Caki2 (cell line): Measurements from ENCODE around the gene VWA2. TPM values are rescaled to one million over a fixed set of nuclear protein-coding genes. Genes with fewer than 3 reads are reported as not detected.

ENCODE experiments used
- DNase-seq: peaks from one replicate; pipeline ENCODE4 v3.0.0-alpha.2; 2015; ENCODE audit warnings: low read depth
- in situ Hi-C: cut with HindIII; loops from 2 replicates; pipeline ENCODE4 v1.10.0; 2016; ENCODE audit warnings: low sequenced_read_pairs, low pct_unique_long_range_greater_than_20kb, mixed read lengths
- total RNA-seq: library from RNA; depleted of rRNA; stranded (reverse); fragments of >200 nt; shearing (Covaris generic); gene quantifications from 2 replicates; pipeline ENCODE4 v1.2.3, GENCODE V29; 2014; ENCODE audit warnings: low replicate concordance; rRNA removed

VWA2 gene, protein sequence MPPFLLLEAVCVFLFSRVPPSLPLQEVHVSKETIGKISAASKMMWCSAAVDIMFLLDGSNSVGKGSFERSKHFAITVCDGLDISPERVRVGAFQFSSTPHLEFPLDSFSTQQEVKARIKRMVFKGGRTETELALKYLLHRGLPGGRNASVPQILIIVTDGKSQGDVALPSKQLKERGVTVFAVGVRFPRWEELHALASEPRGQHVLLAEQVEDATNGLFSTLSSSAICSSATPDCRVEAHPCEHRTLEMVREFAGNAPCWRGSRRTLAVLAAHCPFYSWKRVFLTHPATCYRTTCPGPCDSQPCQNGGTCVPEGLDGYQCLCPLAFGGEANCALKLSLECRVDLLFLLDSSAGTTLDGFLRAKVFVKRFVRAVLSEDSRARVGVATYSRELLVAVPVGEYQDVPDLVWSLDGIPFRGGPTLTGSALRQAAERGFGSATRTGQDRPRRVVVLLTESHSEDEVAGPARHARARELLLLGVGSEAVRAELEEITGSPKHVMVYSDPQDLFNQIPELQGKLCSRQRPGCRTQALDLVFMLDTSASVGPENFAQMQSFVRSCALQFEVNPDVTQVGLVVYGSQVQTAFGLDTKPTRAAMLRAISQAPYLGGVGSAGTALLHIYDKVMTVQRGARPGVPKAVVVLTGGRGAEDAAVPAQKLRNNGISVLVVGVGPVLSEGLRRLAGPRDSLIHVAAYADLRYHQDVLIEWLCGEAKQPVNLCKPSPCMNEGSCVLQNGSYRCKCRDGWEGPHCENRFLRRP
- not detected in 2 replicates for total RNA-seq

DNA sequence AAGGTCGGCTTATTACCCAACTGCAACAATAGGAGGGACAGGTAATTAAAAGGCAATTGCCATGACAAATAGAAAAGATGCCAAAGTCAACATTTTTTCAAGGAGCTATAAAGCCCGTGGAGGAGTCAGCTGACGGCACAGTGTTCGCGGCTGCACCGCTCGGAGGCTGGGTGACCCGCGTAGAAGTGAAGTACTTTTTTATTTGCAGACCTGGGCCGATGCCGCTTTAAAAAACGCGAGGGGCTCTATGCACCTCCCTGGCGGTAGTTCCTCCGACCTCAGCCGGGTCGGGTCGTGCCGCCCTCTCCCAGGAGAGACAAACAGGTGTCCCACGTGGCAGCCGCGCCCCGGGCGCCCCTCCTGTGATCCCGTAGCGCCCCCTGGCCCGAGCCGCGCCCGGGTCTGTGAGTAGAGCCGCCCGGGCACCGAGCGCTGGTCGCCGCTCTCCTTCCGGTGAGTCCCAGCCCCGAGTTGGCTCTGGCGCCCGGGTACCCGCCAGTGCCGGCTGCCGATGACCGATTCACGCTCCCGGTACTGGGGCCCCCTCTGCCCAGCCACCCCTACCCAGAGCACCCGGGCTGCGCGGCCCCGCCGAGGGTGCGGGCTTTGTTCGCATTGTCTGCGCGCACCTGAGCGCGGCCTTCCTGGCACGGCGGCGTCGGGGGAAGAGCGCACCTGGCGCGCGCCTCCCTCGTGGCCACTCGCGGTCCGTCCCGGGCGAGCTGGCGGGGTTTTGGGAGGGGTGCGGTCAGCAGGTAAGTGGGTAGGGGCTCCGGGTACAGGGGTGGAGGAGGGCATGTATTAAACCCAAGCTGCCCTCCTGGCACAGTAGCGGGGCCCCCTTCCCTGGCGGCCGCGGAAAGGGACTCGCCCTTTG lies at the start of gene VWA2:
VWA2 (plus strand) TSS at position 138 of the 877 bp plus-strand sequence. CDS start 9,460 bp downstream, outside the sequence.
- in situ Hi-C loops: no loop called here

DNA sequence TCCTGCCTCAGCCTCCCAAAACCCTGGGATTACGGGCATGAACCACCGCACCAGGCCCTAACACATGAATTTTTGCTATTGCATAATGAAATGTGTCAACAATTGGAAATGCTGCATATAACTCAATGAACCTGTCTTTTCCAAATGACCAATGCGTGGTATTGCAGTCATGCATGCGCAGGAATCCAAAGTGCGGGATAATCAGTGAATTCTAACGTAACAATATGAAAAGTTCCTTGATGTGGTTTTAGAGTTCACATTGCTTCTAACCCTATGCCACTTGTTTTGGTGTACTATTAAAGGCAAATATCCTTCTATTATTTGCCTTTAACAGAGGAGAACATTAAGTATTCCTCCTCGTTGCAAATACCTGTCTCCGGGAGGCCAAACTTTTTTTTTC lies 49.4 kb upstream of the VWA2 start:
- DNase-seq: no peak
- in situ Hi-C loops: no loop called here

More for the DNA sequence above, at the start of gene VWA2:
- no peak for DNase-seq

DNA sequence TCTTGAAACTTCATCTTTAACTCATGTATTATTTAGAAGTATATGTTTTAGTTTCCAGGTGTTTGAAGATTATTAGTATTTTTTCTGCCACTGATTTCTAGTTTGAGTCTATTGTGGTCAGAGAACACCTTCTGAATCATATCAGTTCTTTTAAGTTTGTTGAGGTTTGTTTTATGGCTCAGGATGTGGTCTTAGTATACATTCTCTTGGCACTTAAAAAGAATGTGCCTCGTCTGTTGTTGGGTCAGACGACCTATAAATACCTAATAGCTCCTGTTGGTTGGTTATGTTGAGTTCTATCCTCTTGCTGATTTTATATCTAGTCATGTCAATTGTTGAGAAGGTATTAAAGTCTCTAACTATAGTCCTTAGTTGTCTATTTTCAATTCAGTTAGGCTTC lies 44.0 kb upstream of the VWA2 start:
- in situ Hi-C loops: no loop called here
- DNase-seq: no peak

DNA sequence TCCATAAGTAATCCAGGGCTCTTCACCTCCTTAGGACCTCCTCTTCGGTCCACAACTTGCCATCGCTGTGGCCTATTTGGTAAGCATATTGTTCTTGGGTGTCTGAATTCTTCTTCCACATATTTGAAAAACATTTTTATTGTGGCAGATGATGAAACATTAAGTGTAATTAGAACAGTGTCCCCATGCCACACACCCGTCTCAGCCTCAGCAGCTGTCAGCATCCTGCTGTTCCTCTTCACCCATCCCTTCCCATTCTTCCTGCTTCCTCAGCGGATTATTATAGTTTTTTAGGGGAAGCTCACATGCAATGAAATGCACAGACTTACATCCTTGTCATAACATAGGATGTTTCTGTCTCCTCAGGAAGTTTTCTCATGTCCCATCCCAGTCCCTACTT lies 39.8 kb upstream of the VWA2 start:
- in situ Hi-C loops: no loop called here
- no peak for DNase-seq

DNA sequence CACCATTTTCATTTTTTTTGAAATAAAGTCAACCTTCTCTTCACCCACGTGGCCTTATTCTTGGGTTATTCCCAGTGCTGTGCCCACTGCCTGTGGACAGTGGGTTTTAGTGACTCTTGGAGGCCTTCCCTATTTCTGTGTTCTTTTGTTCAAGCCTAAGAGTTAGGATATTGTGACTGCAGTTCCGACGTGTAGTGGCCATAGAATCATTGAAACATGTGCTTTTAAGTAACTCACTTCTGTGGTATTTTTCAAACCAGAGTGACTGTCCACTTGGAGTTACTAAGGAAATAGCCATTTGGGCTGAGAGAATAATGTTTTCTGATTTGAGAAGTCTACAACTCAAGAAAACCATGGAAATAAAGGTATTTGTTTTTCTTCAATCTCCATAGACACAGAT lies 36.2 kb upstream of the VWA2 start:
- DNase-seq: no peak
- in situ Hi-C loops: no loop called here

DNA sequence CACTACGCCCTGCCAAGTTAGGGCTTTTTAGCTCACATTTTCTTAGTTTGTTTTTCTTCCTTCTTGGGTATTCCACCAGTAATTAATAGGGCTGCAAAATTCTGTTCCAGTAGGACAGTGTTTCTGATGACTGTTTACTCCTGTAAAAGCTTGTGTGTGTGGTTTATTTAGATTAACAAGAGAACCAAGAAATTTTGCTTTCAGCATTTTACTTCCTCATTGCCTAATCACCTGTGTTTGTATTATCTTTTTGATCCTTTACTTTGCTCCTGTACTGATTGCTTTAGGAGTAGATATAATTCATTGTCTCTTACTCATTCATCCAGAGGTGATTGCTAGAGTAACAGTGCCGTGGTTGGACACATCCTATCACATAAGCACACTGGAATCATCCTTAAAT lies 32.2 kb upstream of the VWA2 start:
- in situ Hi-C loops: no loop called here
- DNase-seq: no peak

DNA sequence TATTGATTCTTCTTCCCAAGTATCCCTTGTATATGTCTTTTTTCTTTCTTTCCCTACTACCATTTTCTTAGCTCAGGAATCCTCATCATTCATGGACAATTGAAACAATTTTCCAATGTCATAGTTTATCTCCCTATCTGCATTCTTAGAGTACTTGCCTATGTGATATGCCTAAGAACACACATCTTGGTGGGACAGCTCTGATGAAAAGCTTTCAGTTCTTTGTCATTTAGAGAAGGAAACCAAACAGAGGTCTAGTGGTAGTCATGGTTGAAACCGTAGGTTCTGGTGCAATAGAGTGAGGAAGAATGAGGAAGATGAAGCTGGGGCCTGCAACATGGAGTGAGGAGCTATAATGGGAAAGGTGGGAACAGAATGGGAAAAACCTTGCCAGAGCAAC lies 31.7 kb upstream of the VWA2 start:
- DNase-seq: no peak
- in situ Hi-C loops: no loop called here

DNA sequence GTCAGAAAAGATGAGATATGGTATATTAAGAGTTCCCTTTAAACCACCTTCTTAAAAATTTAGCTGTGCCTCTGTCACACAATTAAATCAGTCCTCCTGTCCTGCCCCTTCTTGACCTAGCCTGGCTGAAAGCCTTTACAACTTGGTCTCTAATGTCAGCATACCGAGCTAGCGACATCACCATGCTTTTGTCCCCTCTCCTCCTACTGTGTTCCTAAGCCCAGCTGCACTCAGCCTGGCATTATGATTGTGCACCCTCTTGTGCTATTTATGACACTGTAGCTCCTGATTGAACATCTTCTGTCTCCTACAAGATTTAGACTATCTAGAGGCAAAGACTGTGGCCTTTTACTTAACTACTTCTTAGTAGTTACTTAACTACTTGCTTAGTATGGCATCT lies 30.7 kb upstream of the VWA2 start:
- no peak for DNase-seq
- in situ Hi-C loops: no loop called here

DNA sequence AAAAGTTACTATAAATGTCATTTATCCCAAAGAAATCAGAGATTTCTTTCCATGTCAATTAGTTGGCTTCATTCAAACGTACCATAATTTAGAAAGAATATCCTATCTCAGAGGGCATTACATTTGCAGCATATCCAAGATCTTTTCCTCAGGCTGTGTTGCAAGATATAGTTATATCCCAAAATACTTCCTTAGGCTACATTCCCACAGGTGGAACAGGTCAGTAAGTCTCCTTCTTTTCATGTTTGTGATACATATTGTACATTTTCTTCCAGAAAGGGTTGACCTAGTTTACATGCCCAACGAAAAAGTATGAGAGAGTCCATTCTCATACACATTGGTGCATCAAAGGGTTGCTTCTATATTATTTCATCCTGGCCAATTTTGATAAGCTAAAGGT lies 26.9 kb upstream of the VWA2 start:
- DNase-seq: no peak
- in situ Hi-C loops: no loop called here

DNA sequence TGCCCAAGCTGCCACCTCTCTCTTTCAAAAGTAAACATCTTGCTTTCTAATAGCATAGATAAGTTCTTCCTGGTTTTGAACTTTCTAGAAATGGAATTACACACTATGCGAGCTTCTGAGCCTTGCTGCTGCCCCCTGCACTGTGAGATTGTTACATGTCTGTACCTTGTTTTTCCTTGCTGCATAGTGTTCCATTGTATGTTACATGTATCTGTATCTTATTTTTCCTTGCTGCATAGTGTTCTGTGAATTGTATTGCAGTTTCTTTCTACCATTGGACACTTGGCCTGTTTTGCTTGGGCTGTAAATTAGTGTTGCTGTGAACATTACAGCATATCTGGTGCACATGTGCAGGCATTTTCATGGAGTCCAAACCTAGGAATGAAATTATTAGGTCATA lies 24.0 kb upstream of the VWA2 start:
- in situ Hi-C loops: no loop called here
- no peak for DNase-seq

DNA sequence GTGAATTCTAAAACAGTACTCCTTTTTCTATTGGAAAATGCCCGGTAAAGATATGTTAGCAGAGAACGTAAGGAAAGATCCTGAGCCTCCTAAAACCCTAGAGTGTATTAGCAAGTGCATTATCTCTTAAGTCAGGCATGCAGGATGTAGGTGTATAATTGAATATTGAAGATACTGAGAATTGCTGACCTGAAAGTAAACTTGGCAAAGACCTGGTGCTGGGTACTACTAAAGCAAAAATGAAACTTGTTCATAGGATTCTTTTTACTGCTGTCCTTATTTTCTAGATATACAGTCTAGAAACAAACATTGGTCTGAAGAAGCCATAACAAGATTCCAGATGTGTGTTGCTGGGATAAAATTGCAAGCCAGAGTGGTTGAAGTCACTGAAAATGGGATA lies 18.8 kb upstream of the VWA2 start:
- DNase-seq: no peak
- in situ Hi-C loops: no loop called here

DNA sequence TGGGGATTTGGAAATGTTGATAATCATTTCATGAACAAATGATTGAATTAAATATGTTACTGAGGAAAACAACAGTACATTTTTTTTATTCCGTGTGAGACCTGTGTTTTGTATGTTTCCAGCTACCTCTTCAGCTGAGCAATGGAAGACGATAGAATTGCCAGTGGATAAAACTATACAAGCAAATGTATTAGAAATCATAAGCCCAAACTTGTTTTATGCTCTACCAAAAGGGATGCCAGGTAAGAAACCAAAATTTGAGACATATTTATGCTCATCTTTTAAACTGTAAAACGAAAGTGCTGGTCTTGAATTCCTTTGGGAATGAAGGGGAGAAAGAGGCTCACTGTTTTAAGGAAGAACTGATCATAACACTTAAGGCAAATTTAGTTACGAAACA lies 17.8 kb upstream of the VWA2 start:
- DNase-seq: no peak
- in situ Hi-C loops: no loop called here

DNA sequence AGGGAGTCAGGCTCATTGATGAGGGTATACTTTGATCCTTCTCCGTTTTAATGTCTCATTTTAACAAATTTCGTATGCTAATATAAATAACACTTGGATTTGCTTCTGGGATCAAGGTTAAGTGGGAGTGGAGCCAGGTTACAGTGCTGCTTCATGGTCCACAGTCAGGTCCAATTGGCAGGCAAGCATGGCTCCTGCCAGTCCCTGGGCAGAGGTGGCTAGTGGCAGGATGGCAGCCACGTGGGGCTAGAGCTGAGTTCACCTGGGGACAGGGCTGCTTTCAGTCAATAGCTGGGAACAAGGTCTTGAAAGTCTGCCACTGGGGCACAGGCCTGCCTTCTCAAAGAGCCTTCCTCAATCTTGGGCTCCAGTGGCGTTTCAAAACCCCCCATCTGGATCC lies 16.0 kb upstream of the VWA2 start:
- in situ Hi-C loops: no loop called here
- no peak for DNase-seq

DNA sequence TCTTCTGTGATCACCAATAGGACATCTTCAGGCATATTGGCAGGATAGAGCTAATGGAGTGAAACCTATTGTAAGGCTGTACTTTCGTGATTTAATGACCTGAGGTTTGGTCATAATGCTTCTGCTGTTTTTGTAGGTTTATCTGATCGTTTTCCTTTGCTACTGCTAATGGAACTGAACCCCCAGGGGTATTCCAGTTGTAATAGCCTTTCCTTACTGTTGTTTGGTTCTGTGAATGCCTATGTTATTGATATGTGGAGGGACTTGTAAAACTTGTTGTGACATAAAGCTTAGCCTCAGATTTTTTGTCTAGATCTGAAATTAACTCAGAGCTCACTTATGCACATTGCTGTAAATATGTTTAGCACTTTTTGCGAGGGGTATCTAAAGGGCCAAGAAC lies 10.9 kb upstream of the VWA2 start:
- in situ Hi-C loops: no loop called here
- DNase-seq: no peak

DNA sequence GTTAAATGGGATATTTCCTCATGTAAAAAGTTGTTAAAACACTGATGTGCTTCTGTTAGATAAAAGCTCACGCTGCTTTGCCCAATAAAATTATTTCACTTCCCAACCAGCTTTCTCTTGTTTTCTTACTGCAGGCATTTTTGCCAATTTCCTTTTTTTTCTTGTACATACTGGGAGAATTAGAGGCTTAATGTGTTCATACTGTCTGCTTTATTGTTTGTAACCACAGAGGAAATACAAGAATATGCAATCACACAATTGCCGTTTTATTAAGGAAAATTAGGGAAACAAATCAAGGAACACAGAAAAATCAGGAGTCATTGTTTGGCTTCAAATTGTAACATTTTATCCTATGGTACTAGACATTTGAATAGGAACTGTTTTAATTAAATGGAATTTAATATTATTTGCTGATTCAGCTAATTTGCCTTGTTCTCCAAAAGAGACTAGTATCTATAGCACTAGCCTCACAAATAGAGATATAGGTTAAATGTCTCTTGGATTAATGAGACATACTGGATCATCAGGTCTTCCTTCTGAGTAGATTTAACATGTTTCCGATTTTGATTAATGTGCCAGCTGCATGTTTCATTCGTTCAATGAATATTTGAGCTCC lies 6.4 kb upstream of the VWA2 start:
- DNase-seq: no peak
- in situ Hi-C loops: no loop called here

DNA sequence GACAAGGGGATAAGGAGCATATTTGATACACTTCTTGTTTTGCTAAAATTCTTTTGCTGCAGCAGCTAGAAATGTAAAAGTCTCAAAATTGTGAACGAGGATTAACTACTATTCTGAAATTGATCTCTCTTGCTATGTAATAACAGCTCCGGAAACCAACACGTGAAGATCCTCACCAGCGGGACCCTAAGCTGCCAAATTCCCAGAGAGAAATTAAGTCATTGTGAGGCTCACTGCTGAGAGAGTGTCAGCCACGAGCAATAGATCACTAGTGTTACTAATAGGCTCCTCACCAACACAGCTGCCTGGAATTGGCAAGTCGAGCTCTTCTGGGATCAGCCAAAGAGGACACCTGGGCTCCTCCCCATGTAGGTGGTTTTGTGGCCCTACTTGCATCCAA lies 5.6 kb upstream of the VWA2 start:
- no peak for DNase-seq
- in situ Hi-C loops: no loop called here

DNA sequence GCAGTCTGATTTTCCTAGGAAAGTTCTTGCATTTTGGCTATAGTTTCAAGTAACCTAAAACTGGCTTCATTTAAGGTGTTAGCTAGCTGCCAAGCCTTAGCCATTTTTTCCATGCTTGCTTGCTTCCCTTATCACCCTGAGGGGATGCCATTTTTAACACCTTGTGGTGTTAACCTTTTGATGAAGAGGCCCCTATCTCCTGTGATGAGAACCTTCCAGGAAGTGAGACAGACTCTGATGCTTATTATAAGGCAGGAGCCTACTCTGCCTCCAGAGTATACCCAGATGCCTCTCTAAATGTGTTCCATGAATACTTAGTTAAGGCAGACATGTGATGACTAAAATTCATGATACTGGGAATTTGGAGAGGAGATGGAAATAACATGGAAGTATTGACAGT lies 4.9 kb upstream of the VWA2 start:
- no peak for DNase-seq
- in situ Hi-C loops: no loop called here

DNA sequence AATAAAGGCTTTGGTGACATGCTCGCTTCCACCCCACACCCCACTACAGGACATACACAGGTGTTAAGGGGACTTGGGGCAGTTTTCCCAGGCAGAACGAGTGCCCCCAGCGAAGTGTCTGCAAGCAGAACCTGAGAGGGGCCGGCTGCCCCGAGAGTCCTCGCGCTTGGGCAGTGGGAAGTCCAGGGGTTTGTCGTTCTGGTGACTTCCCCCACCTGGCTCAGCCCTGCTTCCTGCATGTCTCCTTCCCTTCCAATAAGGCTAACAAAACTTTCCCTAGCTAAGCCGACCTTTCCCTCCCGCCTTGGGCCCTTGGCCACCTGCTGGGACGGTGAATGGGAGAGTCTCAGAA lies 916 bp downstream of the VWA2 start:
- in situ Hi-C loops: no loop called here
- DNase-seq: no peak

DNA sequence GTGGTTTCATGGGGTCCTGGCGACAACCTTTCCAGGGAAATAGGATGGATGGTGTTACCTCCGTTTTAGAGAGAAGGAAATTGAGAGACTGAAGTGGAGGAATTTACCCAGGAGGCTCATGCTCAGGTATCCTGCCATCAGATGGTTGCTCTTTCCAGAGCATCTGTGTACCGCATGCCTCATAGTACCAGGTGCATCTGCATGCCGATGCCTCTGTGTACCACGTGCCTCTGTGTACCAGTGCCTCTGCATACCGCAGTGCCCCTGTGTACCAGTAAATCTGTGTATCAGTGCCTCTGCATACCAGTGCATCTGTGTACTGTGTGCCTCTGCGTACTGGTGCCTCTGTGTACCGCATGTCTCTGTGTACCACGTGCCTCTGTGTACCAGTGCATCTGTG lies 3.2 kb downstream of the VWA2 start:
- in situ Hi-C loops: no loop called here
- no peak for DNase-seq
